Measurements from ENCODE around the gene COL27A1.

The COL27A1 gene

DNA sequence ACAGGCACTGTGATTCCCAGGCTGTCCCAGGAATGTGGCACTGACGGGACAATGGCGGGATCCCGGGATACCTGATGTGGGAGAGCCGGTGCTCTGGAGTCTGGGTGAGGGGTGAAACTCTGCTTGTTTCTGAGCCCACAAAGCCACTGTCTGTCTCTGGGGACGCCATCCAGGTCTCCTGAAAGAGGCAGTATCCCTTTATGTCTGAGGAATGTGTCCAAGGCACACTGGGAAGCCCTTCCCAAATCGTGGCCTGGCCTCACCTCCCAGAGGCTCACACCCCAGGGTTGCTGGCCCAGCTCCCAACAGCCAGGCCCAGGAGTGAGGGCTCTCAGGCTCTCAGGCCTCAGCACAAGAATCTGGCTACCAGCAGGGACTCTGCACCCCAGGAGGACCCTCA is 201.5 kb downstream of the COL27A1 start:
- intact Hi-C loops (cut with DNase I) = no loop called here
- peak in 1 of 10 donors; percentile 74 for DNase-seq

DNA sequence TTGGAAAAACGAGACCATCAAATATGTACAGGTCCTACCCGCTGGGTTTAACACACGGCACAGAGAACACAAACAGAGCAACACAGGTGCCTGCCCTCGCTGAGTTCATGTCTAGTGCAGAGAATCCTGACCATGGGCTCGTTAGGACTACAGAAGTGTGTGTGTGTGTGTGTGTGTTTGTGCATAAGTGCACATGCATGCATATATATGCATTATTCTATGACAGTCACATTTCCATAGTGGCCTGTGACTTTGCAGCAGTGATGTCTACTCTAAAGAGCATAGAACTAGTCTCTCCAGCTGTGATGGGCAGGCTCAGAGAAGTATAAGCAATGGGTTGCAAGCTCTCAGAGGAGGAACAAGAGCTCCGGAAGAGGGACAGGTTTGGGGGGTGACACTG is 202.0 kb downstream of the COL27A1 start:
- DNase-seq = no peak
- intact Hi-C loops (cut with DNase I) = no loop called here

DNA sequence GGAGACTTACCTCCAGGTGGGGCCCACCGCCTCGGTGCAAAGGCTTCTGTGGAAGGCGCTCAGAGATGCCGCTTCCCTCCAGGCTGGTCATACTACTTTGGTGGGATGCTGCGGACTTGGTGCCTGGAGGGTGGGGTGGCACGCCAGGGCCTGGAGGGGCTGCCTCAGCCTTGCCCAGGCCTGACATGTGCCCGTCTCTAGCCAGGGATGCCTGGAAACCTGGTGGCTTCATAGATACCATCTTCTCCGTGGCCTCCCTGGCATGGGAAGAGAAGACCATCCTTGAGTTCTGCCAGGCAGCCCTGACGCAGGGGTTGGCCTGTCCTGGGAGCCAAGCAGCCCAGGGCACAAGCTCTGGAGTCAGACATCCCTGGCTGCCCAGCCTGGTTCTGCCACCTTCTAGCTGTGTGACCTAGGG is 202.6 kb downstream of the COL27A1 start:
- peak in 1 of 10 donors; percentile 61 for DNase-seq
- intact Hi-C loops (cut with DNase I) = no loop called here

DNA sequence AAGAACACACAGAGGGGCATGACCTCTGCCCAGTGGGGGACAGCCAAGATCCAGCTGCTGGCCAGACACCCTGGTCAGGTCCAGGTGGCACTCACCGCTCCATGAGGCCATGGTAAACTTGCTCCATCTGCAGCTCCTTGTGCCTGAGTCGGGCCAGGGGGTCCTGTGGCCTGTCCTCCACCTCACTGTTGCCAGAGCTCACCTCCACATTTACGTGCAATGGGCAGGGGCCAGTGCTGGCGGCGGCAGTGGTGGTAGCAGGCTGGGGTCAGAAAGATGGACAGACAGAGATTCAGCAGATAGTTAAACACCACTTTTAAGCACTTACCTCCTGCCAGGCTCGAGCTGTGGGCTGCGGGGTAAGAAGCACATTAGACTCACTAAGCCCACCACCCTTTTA is 204.5 kb downstream of the COL27A1 start:
- DNase-seq = peak in 1 of 10 donors; percentile 74
- intact Hi-C loops (cut with DNase I) = no loop called here

DNA sequence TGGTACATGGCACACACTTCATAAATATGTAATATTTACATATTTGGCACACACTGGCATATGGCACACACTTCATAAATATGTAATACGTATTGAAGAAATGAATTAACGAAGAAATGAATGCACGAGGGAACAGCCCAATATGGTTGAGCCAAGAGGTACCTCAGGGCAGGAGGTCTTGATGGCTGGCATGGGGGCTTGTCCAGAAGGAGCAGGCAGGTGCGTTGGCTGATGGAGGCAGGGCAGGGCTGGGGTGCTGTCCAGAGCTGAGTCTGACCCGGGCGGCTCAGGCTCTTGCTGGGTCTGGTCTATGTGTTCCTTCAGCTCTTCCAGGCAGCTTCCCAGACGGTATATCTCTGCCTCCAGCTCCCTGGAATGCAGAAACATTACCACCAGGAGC is 206.2 kb downstream of the COL27A1 start:
- intact Hi-C loops (cut with DNase I) = no loop called here
- DNase-seq = no peak
